ES-I3 (cell line): ENCODE measurements around the gene CHST11.

Source experiments
- H3K36me3 ChIP-seq: 2 replicates; pipeline ENCODE4 v1.6.1; 2013; ENCODE audit warnings: mild to moderate bottlenecking, low read length, control low read depth, moderate library complexity; ENCODE audit not compliant: insufficient read depth
- H3K4me1 ChIP-seq: 2 replicates; pipeline ENCODE4 v1.6.1; 2013; ENCODE audit warnings: mild to moderate bottlenecking, control low read depth, low read length; ENCODE audit not compliant: insufficient read depth
- H3K9ac ChIP-seq: 2 replicates; pipeline ENCODE4 v1.6.1; 2013; ENCODE audit warnings: low read depth, mild to moderate bottlenecking, low read length, moderate library complexity
- H3K9me3 ChIP-seq: 2 replicates; pipeline ENCODE4 v1.6.1; 2013; ENCODE audit warnings: mild to moderate bottlenecking, low read length, moderate library complexity; ENCODE audit not compliant: control insufficient read depth, insufficient read depth

Gene CHST11

GRCh38 chr12:104712477-104712876, 255.7 kb downstream of the CHST11 start:
- Histone ChIP-seq H3K9me3 (no peaks in the 10 kb centered on the region), H3K36me3 (no peaks in the 10 kb centered on the region), H3K4me1 (peaks cover 20% of the 10 kb centered on the region), H3K9ac (no peak overlapping the region)

GRCh38 chr12:104712968-104713367, 256.2 kb downstream of the CHST11 start:
- no peaks in the 10 kb centered on the region for H3K36me3 ChIP-seq
- peaks cover 17% of the 10 kb centered on the region for H3K4me1 ChIP-seq
- no peak overlapping the region for H3K9ac ChIP-seq
- no peaks in the 10 kb centered on the region for H3K9me3 ChIP-seq

- H3K36me3 ChIP-seq = no peaks in the 10 kb centered on the region
- H3K9me3 ChIP-seq = no peaks in the 10 kb centered on the region
- H3K9ac ChIP-seq = no peak overlapping the region
- H3K4me1 ChIP-seq = peaks cover 13% of the 10 kb centered on the region
Observed at GRCh38 chr12:104713444-104713843, 256.7 kb downstream of the CHST11 start.

- Histone ChIP-seq H3K36me3 (no peaks in the 10 kb centered on the region), H3K9me3 (no peaks in the 10 kb centered on the region), H3K4me1 (peaks cover 5% of the 10 kb centered on the region), H3K9ac (no peak overlapping the region)
Observed at GRCh38 chr12:104714369-104714768, 257.6 kb downstream of the CHST11 start.

GRCh38 chr12:104716172-104716571, 259.4 kb downstream of the CHST11 start:
- H3K9me3 ChIP-seq = no peaks in the 10 kb centered on the region
- H3K36me3 ChIP-seq = no peaks in the 10 kb centered on the region
- H3K4me1 ChIP-seq = peaks cover 11% of the 10 kb centered on the region; the same call in 1 of the 2 replicates
- no peak overlapping the region for H3K9ac ChIP-seq

- Histone ChIP-seq H3K9me3 (no peaks in the 10 kb centered on the region), H3K9ac (no peak overlapping the region), H3K36me3 (no peaks in the 10 kb centered on the region), H3K4me1 (peaks cover 28% of the 10 kb centered on the region)
Observed at GRCh38 chr12:104718304-104718929, 261.7 kb downstream of the CHST11 start.

- Histone ChIP-seq H3K36me3 (no peaks in the 10 kb centered on the region), H3K9ac (no peak overlapping the region), H3K9me3 (no peaks in the 10 kb centered on the region), H3K4me1 (peaks cover 28% of the 10 kb centered on the region)
Observed at GRCh38 chr12:104719700-104720338, 263.1 kb downstream of the CHST11 start.

GRCh38 chr12:104720339-104721038, 263.7 kb downstream of the CHST11 start:
- Histone ChIP-seq H3K36me3 (no peaks in the 10 kb centered on the region), H3K4me1 (peaks cover 28% of the 10 kb centered on the region), H3K9ac (no peak overlapping the region), H3K9me3 (no peaks in the 10 kb centered on the region)

GRCh38 chr12:104721039-104721405, 264.3 kb downstream of the CHST11 start:
- Histone ChIP-seq H3K36me3 (no peaks in the 10 kb centered on the region), H3K9ac (no peak overlapping the region), H3K4me1 (peaks cover 28% of the 10 kb centered on the region), H3K9me3 (no peaks in the 10 kb centered on the region)

GRCh38 chr12:104721936-104722335, 265.2 kb downstream of the CHST11 start:
- H3K9ac ChIP-seq = no peak overlapping the region
- H3K9me3 ChIP-seq = no peaks in the 10 kb centered on the region
- H3K4me1 ChIP-seq = peaks cover 28% of the 10 kb centered on the region
- H3K36me3 ChIP-seq = no peaks in the 10 kb centered on the region

GRCh38 chr12:104722601-104723534, 266.1 kb downstream of the CHST11 start:
- Histone ChIP-seq H3K9ac (no peak overlapping the region), H3K36me3 (no peaks in the 10 kb centered on the region), H3K9me3 (no peaks in the 10 kb centered on the region), H3K4me1 (peaks cover 28% of the 10 kb centered on the region)

- peaks cover 28% of the 10 kb centered on the region for H3K4me1 ChIP-seq
- no peaks in the 10 kb centered on the region for H3K9me3 ChIP-seq
- H3K9ac ChIP-seq = no peak overlapping the region
- H3K36me3 ChIP-seq = no peaks in the 10 kb centered on the region
Observed at GRCh38 chr12:104723895-104724294, 267.1 kb downstream of the CHST11 start.

- Histone ChIP-seq H3K36me3 (no peaks in the 10 kb centered on the region), H3K4me1 (peaks cover 24% of the 10 kb centered on the region), H3K9me3 (no peaks in the 10 kb centered on the region), H3K9ac (no peak overlapping the region)
Observed at GRCh38 chr12:104724992-104725585, 268.3 kb downstream of the CHST11 start.

GRCh38 chr12:104725610-104726009, 268.9 kb downstream of the CHST11 start:
- Histone ChIP-seq H3K36me3 (no peaks in the 10 kb centered on the region), H3K4me1 (peaks cover 19% of the 10 kb centered on the region), H3K9ac (no peak overlapping the region), H3K9me3 (no peaks in the 10 kb centered on the region)
